ENCODE measurements around the gene RBM8A.

RBM8A gene

DNA sequence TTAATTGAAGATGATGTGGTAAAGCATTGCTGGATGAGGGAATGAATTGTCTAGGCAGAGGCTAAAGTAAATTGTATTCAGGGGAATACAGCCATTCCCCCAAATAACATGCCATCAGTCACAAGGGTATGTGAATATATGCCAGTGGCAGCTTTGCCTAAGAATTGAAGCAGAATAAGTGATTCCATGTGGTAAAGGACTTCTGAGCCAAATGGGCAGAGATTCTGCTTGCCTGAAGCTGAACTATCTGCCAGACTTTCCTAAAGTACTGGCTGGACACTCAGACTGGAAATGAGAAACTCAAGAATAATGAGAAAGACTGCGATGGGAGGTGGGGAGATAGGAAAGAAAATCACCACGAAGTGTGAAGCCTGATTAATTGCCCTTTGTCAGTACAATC lies 28.2 kb upstream of the RBM8A start:
- Histone ChIP-seq H3K4me1 (ENCODE audit: insufficient read depth, low read length) (peaks cover 10% of the 10 kb centered on the region; the same call in 1 of the 2 replicates), H3K9ac (ENCODE audit: low read depth, low read length) (no peak overlapping the region), H3K4me3 (ENCODE audit: low read length) (no peak overlapping the region), H3K9me3 (ENCODE audit: insufficient read depth, low read depth, low read length) (no peaks in the 10 kb centered on the region), H3K27ac (ENCODE audit: low read depth, low read length) (no peak overlapping the region), H3K36me3 (ENCODE audit: insufficient read depth, low read length) (no peaks in the 10 kb centered on the region), H3K27me3 (ENCODE audit: insufficient read depth, low read length) (peaks cover 64% of the 10 kb centered on the region)
- WGBS = 77% methylated on average over 2 of the region's 2 CpGs

DNA sequence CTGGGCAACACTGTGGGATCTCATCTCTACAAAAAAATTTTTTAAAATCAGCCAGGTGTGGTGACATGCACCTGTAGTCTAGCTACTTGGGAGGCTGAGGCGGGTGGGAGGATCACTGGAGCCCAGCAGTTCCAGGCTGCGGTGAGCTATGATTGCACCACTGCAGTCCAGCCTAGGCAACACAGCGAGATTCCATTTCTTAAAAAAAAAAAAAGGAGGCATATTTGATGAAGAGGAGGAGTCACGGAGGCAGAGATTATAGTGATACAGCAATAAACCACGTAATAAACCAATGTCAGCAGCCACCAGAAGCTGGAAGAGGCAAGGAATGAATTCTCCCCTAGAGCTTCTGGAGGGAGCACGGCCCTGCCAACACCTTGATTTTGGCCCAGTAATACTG lies 26.6 kb upstream of the RBM8A start:
- Histone ChIP-seq H3K9ac (ENCODE audit: low read depth, low read length) (no peak overlapping the region), H3K4me3 (ENCODE audit: low read length) (no peak overlapping the region)
- WGBS = 96% methylated on average over 6 of the region's 6 CpGs

DNA sequence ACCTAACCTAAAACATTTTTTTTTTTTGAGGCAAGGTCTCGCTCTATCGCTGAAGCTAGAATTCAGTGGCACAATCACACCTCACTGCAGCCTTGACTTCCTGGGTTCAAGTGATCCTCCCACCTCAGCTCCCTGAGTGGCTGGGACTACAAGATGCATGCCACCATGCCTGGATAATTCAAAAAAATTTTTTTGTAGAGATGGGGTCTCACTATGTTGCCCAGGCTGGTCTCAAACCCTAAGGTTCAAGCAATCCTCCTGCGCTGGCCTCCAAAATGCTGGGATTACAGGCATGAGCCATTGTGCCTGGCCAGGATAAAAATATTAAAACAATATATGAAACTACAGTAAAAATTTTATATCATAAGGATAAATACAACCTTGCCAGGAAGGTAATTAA lies 25.6 kb upstream of the RBM8A start:
- Histone ChIP-seq H3K9ac (ENCODE audit: low read depth, low read length) (no peak overlapping the region), H3K4me1 (ENCODE audit: insufficient read depth, low read length) (peaks cover 6% of the 10 kb centered on the region; the same call in 1 of the 2 replicates), H3K9me3 (ENCODE audit: insufficient read depth, low read depth, low read length) (no peaks in the 10 kb centered on the region), H3K27ac (ENCODE audit: low read depth, low read length) (no peak overlapping the region), H3K27me3 (ENCODE audit: insufficient read depth, low read length) (peaks cover 40% of the 10 kb centered on the region), H3K4me3 (ENCODE audit: low read length) (no peak overlapping the region), H3K36me3 (ENCODE audit: insufficient read depth, low read length) (no peaks in the 10 kb centered on the region)
- WGBS = 100% methylated on average over 3 of the region's 3 CpGs

More for the DNA sequence above, 26.6 kb upstream of the RBM8A start:
- Histone ChIP-seq H3K9me3 (ENCODE audit: insufficient read depth, low read depth, low read length) (no peaks in the 10 kb centered on the region), H3K27me3 (ENCODE audit: insufficient read depth, low read length) (peaks cover 48% of the 10 kb centered on the region), H3K27ac (ENCODE audit: low read depth, low read length) (no peak overlapping the region), H3K36me3 (ENCODE audit: insufficient read depth, low read length) (no peaks in the 10 kb centered on the region), H3K4me1 (ENCODE audit: insufficient read depth, low read length) (peaks cover 10% of the 10 kb centered on the region; the same call in 1 of the 2 replicates)

DNA sequence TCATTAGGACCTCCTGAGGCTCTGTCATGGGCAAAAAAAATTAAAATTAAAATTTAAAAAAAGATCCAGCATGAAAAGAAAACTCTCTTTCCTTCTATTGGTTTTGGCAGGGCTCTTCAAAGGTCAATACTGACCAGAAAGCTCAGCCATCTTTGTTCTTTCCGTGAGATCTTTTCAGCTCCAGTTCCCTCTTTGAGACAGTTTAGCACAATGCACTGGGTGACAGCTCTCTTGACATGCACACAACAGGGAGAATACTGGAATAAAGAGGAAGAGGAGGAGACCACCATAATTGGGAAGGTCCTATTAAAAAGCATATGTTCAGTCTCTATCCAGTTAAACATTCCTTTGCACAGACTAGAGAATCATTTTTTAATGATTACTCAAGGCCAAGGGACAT lies 24.2 kb upstream of the RBM8A start:
- Histone ChIP-seq H3K27me3 (ENCODE audit: insufficient read depth, low read length) (peaks cover 30% of the 10 kb centered on the region), H3K9ac (ENCODE audit: low read depth, low read length) (no peak overlapping the region), H3K36me3 (ENCODE audit: insufficient read depth, low read length) (no peaks in the 10 kb centered on the region), H3K4me3 (ENCODE audit: low read length) (no peak overlapping the region), H3K4me1 (ENCODE audit: insufficient read depth, low read length) (peaks cover 12% of the 10 kb centered on the region), H3K27ac (ENCODE audit: low read depth, low read length) (no peak overlapping the region), H3K9me3 (ENCODE audit: insufficient read depth, low read depth, low read length) (no peaks in the 10 kb centered on the region)
- WGBS = 85% methylated on average over 1 of the region's 1 CpG

DNA sequence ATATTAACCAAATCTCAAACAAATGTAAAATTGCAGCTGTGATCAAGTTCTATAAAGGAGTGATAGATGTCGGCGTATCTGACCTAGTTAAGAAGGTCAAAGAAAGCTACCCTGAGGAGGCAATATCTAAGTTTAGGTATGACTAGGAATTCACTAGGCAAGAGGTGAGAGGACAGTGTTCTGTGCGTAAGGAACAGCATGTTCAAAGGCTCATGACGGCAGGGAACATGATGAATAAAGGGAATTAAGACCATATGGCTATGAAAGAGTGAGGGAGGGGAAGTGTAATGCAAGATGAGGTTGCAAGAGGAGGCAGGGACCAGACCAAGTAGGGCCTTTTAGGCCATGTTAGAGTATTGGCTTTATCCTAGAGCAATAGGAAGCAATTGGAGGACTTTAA lies 21.9 kb upstream of the RBM8A start:
- Histone ChIP-seq H3K4me1 (ENCODE audit: insufficient read depth, low read length) (peaks cover 12% of the 10 kb centered on the region), H3K27ac (ENCODE audit: low read depth, low read length) (no peak overlapping the region), H3K9me3 (ENCODE audit: insufficient read depth, low read depth, low read length) (no peaks in the 10 kb centered on the region), H3K27me3 (ENCODE audit: insufficient read depth, low read length) (peaks cover 7% of the 10 kb centered on the region; the same call in 1 of the 2 replicates), H3K36me3 (ENCODE audit: insufficient read depth, low read length) (no peaks in the 10 kb centered on the region), H3K9ac (ENCODE audit: low read depth, low read length) (no peak overlapping the region), H3K4me3 (ENCODE audit: low read length) (no peak overlapping the region)
- WGBS = 90% methylated on average over 4 of the region's 4 CpGs

DNA sequence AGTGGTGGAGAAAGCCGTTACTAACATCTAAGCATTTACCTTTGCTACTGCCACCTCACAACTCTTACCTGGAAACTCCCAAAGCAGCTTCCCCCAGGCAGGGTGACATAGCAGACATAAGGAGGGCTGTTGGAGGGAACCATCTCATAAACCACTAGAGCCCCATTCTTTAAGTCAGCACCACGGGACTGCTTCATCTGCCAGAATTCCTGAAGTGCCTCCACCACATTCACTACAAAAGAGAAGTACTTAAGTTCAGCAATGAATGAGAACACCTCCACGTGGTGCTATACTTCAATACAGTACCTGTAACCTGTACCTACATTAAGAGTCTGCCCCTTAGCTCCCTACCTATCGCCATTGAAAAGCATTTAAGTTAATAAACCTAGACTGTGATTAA lies 20.3 kb upstream of the RBM8A start:
- Histone ChIP-seq H3K4me3 (ENCODE audit: low read length) (no peak overlapping the region), H3K27me3 (ENCODE audit: insufficient read depth, low read length) (no peaks in the 10 kb centered on the region), H3K4me1 (ENCODE audit: insufficient read depth, low read length) (peaks cover 12% of the 10 kb centered on the region), H3K9me3 (ENCODE audit: insufficient read depth, low read depth, low read length) (no peaks in the 10 kb centered on the region), H3K36me3 (ENCODE audit: insufficient read depth, low read length) (no peaks in the 10 kb centered on the region), H3K9ac (ENCODE audit: low read depth, low read length) (no peak overlapping the region), H3K27ac (ENCODE audit: low read depth, low read length) (no peak overlapping the region)
- 53% methylated on average over 4 of the region's 4 CpGs for WGBS

DNA sequence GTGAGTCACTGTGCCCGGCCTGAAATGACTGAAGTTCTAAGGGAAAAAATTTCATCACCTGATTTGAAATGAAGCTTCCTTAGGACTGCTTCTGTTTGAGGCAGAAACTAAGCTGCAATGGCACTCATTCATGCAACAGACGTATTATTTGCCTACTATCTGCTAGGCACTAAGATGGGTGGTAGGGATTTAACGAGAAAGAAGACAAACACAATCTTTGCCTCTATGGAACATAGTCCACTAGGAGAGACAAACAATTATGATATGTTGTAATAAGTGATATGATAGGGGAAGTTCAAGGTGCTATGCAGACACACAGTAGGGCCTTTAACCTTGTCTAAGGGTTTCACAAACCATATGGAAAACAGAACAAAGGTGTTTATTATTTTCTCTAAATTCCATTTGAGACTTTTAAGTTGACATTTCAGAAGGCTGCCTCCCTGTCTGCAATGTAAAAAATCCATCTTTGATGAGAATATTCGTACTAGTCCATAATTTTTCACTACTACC lies 19.2 kb upstream of the RBM8A start:
- Histone ChIP-seq H3K36me3 (ENCODE audit: insufficient read depth, low read length) (no peaks in the 10 kb centered on the region), H3K4me3 (ENCODE audit: low read length) (no peak overlapping the region), H3K27me3 (ENCODE audit: insufficient read depth, low read length) (no peaks in the 10 kb centered on the region), H3K27ac (ENCODE audit: low read depth, low read length) (no peak overlapping the region), H3K9me3 (ENCODE audit: insufficient read depth, low read depth, low read length) (no peaks in the 10 kb centered on the region), H3K4me1 (ENCODE audit: insufficient read depth, low read length) (peaks cover 12% of the 10 kb centered on the region), H3K9ac (ENCODE audit: low read depth, low read length) (no peak overlapping the region)
- 93% methylated on average over 4 of the region's 4 CpGs for WGBS

DNA sequence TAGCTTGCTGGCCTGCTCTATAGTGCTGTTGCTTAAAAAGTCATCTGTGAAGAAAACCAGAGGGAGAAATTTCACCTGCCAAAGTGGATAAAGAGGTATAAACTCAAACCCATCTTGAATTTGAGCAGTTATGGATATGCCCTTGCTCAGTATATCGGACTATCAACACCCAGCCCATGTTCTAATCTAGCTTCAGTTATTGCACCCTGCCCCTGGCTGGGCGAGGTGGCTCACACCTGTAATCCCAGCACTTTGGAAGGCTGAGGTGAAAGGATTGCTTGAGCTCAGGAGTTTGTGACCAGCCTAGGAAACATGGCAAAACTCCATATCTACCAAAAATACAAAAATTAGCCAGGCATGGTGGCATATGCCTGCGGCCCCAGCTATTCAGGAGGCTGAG lies 17.2 kb upstream of the RBM8A start:
- 90% methylated on average over 3 of the region's 3 CpGs for WGBS
- H3K9ac ChIP-seq (ENCODE audit: low read depth, low read length) = no peak overlapping the region
- peaks cover 12% of the 10 kb centered on the region for H3K4me1 ChIP-seq (ENCODE audit: insufficient read depth, low read length)
- no peak overlapping the region for H3K4me3 ChIP-seq (ENCODE audit: low read length)
- no peaks in the 10 kb centered on the region for H3K36me3 ChIP-seq (ENCODE audit: insufficient read depth, low read length)
- no peaks in the 10 kb centered on the region for H3K27me3 ChIP-seq (ENCODE audit: insufficient read depth, low read length)
- H3K9me3 ChIP-seq (ENCODE audit: insufficient read depth, low read depth, low read length) = no peaks in the 10 kb centered on the region
- H3K27ac ChIP-seq (ENCODE audit: low read depth, low read length) = no peak overlapping the region

DNA sequence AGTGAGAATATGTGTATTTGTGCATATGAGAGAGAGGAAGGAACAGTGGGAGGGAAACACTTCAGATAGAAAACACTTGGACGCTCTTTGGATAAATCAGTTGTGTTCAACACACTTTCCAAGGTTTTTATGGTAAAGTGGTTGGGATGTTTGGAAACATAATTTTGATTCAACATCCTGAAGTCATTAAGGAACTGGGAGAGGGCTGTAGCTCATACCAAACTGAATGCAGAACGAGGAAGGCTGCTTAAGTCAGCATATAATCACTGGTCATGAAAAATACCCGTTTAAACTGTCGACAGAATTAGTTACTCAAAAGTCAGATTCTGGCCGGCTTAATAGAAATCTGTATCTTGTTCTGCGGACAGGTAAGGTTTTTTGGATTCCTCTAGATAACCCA lies 15.6 kb upstream of the RBM8A start:
- H3K27ac ChIP-seq (ENCODE audit: low read depth, low read length) = no peak overlapping the region
- WGBS = 89% methylated on average over 6 of the region's 6 CpGs
- no peak overlapping the region for H3K9ac ChIP-seq (ENCODE audit: low read depth, low read length)
- H3K9me3 ChIP-seq (ENCODE audit: insufficient read depth, low read depth, low read length) = no peaks in the 10 kb centered on the region
- H3K4me1 ChIP-seq (ENCODE audit: insufficient read depth, low read length) = peaks cover 11% of the 10 kb centered on the region
- H3K36me3 ChIP-seq (ENCODE audit: insufficient read depth, low read length) = no peaks in the 10 kb centered on the region
- no peaks in the 10 kb centered on the region for H3K27me3 ChIP-seq (ENCODE audit: insufficient read depth, low read length)
- H3K4me3 ChIP-seq (ENCODE audit: low read length) = no peak overlapping the region

DNA sequence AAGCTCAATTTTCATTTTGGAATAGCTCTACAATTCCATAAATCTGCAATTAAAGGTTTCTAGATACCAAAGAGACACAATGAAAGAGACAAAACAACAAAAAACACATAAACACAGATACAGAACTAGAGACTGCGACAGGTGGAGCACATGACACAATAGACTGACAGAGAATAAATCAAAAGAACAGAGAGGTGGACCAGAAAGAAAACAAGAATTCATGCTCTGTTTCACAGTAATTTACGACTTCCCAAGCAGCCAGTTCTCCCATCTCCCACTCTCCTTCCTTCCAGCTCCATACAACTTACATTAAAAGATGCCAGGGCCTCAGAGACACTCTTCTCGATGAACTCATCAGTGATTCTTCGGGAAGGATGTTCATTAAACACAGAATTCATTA lies 15.1 kb upstream of the RBM8A start:
- Histone ChIP-seq H3K27ac (ENCODE audit: low read depth, low read length) (no peak overlapping the region), H3K4me1 (ENCODE audit: insufficient read depth, low read length) (peaks cover 7% of the 10 kb centered on the region), H3K9me3 (ENCODE audit: insufficient read depth, low read depth, low read length) (no peaks in the 10 kb centered on the region), H3K27me3 (ENCODE audit: insufficient read depth, low read length) (no peaks in the 10 kb centered on the region), H3K36me3 (ENCODE audit: insufficient read depth, low read length) (no peaks in the 10 kb centered on the region), H3K4me3 (ENCODE audit: low read length) (no peak overlapping the region), H3K9ac (ENCODE audit: low read depth, low read length) (no peak overlapping the region)
- WGBS = 96% methylated on average over 4 of the region's 4 CpGs

DNA sequence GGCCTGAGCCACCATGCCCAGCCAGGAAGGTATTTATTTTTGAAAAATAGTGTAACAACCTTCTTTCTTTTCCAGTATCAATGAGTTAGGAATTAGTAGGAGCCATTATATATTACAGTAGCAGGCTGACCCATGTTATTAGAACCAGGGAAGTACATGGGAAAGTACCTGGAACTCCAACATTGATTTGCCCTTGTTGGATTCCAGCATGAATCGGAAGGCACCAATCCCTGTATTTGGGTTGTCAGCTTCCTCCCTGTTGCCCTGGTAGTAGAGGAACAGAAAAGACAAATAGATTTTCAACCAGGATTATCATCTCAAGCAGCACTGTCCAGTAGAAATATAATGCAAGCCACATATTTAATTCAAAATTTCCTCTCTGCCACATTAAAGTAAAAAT lies 10.2 kb upstream of the RBM8A start:
- no peaks in the 10 kb centered on the region for H3K9me3 ChIP-seq (ENCODE audit: insufficient read depth, low read depth, low read length)
- H3K4me3 ChIP-seq (ENCODE audit: low read length) = no peak overlapping the region
- no peaks in the 10 kb centered on the region for H3K27me3 ChIP-seq (ENCODE audit: insufficient read depth, low read length)
- 95% methylated on average over 1 of the region's 1 CpG for WGBS
- H3K27ac ChIP-seq (ENCODE audit: low read depth, low read length) = no peak overlapping the region
- peaks cover 20% of the 10 kb centered on the region for H3K4me1 ChIP-seq (ENCODE audit: insufficient read depth, low read length)
- H3K9ac ChIP-seq (ENCODE audit: low read depth, low read length) = no peak overlapping the region
- H3K36me3 ChIP-seq (ENCODE audit: insufficient read depth, low read length) = no peaks in the 10 kb centered on the region

DNA sequence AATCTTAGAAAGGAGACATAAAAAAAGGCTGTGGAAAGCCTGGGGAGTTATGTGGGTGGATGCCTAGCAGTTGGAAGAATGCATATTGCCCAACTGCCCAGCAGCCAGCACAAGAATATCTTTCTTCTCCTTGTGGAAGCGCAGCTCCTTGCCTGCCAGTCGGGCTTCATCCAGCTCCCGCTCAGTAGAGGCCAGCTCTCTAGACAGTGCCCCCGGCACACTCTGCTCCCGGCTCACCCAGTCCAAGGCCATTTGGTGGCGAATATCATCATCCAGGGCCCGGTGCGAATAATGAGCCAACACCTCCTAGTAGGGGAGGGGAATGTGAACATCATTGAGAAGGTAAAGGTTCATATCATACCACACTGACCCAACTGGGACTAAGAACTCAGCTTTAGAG lies 9.0 kb upstream of the RBM8A start:
- Histone ChIP-seq H3K9ac (ENCODE audit: low read depth, low read length) (no peak overlapping the region), H3K4me1 (ENCODE audit: insufficient read depth, low read length) (peaks cover 23% of the 10 kb centered on the region), H3K36me3 (ENCODE audit: insufficient read depth, low read length) (no peaks in the 10 kb centered on the region), H3K4me3 (ENCODE audit: low read length) (no peak overlapping the region), H3K9me3 (ENCODE audit: insufficient read depth, low read depth, low read length) (no peaks in the 10 kb centered on the region), H3K27ac (ENCODE audit: low read depth, low read length) (no peak overlapping the region), H3K27me3 (ENCODE audit: insufficient read depth, low read length) (no peaks in the 10 kb centered on the region)
- WGBS = 90% methylated on average over 6 of the region's 8 CpGs

Measured in HUES64 (cell line).